HCT116 (cell line): Measurements from ENCODE around the gene MIEN1. TPM values are rescaled to one million over a fixed set of nuclear protein-coding genes. Genes with fewer than 3 reads are reported as not detected.

ENCODE experiments used
- ATAC-seq: fragments of 200-7000 bp; cut with Tn5 transposase; 2 replicates; pipeline ENCODE4 v1.9.1; 2020; ENCODE audit warnings: mild to moderate bottlenecking, moderate library complexity
- BruUV-seq: library from RNA; stranded (reverse); fragments of 400-500 nt; replicated peaks from 2 replicates; lab custom pipeline; 2021; lab: Mats Ljungman, UMichigan
- CTCF ChIA-PET: fragments of 300-600 bp; sonication (Branson Sonifier 250); formaldehyde crosslinking; loops from one replicate; lab custom pipeline; 2021; ENCODE audit warnings: antibody characterized with exemption; lab: Charles Lee
- POLR2A ChIA-PET: fragments of 300-600, 350-600 bp; sonication (Branson Sonifier 250); formaldehyde crosslinking; loops from one replicate; lab custom pipeline; 2021; ENCODE audit warnings: antibody characterized with exemption; lab: Charles Lee
- RAD21 ChIA-PET, 2 experiments: fragments of 300-600 bp; sonication (Branson Sonifier 250); formaldehyde crosslinking; loops; one replicate each; lab custom pipeline; 2023; ENCODE audit warnings: low total read pairs in 2 of 2; ENCODE audit not compliant: uncharacterized antibody in 2 of 2, unreplicated experiment in 2 of 2, low non-redundant PET in 1 of 2; lab: Charles Lee
- DNase-seq: peaks from one replicate; pipeline ENCODE4 v3.0.0-alpha.2; 2010; ENCODE audit warnings: low read depth, low spot score
- H2AFZ ChIP-seq: fragments of 200-600 bp; shearing (Covaris generic), sonication (generic); 2 replicates; pipeline ENCODE4 v1.6.1; 2017; ENCODE audit warnings: low read depth, mixed run types, mixed read lengths, antibody characterized with exemption, low read length; ENCODE audit not compliant: poor library complexity, severe bottlenecking
- H3K27ac ChIP-seq: 2 replicates; pipeline ENCODE4 v1.5.1; 2012; ENCODE audit warnings: low read depth, low read length
- H3K27me3 ChIP-seq: fragments of 200-600 bp; sonication (generic); 2 replicates; pipeline ENCODE4 v1.6.1; 2016; ENCODE audit warnings: mixed run types, low read length, mixed read lengths; ENCODE audit not compliant: insufficient read depth
- H3K36me3 ChIP-seq, 2 experiments: fragments of 200-500 bp in 1 of 2; fragments of 200-600 bp in 1 of 2; sonication (Bioruptor generic) in 1 of 2; sonication (generic) in 1 of 2; 2 replicates each; pipeline versions ENCODE4 v1.5.1 to v1.6.1; 2014 to 2016; ENCODE audit warnings: low read length in 2 of 2, inconsistent platforms in 1 of 2, mixed read lengths in 1 of 2, mixed run types in 1 of 2; ENCODE audit not compliant: insufficient read depth in 2 of 2, control insufficient read depth in 1 of 2
- H3K4me1 ChIP-seq, 2 experiments: fragments of 200-600 bp in 1 of 2; sonication (generic) in 1 of 2; 2 replicates each; pipeline versions ENCODE4 v1.5.1 to v1.6.1; 2012 to 2017; ENCODE audit warnings: low read length in 2 of 2, inconsistent platforms in 1 of 2, mild to moderate bottlenecking in 1 of 2, mixed read lengths in 1 of 2, mixed run types in 1 of 2, moderate library complexity in 1 of 2; ENCODE audit not compliant: insufficient read depth in 2 of 2, control insufficient read depth in 1 of 2
- H3K4me2 ChIP-seq: fragments of 200-600 bp; sonication (generic); 2 replicates; pipeline ENCODE4 v1.6.1; 2017; ENCODE audit warnings: mixed run types, low read length, mixed read lengths
- H3K4me3 ChIP-seq, 2 experiments: fragments of 200-600 bp in 1 of 2; sonication (generic) in 1 of 2; replicated peaks in 1 of 2; 2 replicates each; pipeline ENCODE4 v1.5.1; 2011 to 2016; ENCODE audit warnings: low read length in 2 of 2, control low read depth in 1 of 2, low read depth in 1 of 2, mild to moderate bottlenecking in 1 of 2, mixed read lengths in 1 of 2, mixed run types in 1 of 2
- H3K79me2 ChIP-seq: fragments of 200-600 bp; sonication (generic); 2 replicates; pipeline ENCODE4 v1.6.1; 2017; ENCODE audit warnings: mild to moderate bottlenecking, mixed run types, low read length, moderate library complexity, mixed read lengths; ENCODE audit not compliant: insufficient read depth
- H3K9ac ChIP-seq: fragments of 200-600 bp; sonication (generic); 2 replicates; pipeline ENCODE4 v1.6.1; 2016; ENCODE audit warnings: low read length, mixed read lengths
- H3K9me2 ChIP-seq: fragments of 200-600 bp; sonication (generic), shearing (Covaris generic); 2 replicates; pipeline ENCODE4 v1.6.1; 2017; ENCODE audit warnings: mixed run types, mild to moderate bottlenecking, moderate library complexity; ENCODE audit not compliant: insufficient read depth
- H3K9me3 ChIP-seq, 2 experiments: fragments of 200-500 bp in 1 of 2; fragments of 200-600 bp in 1 of 2; sonication (Bioruptor generic) in 1 of 2; sonication (generic) in 1 of 2; 2 replicates each; pipeline ENCODE4 v1.6.1; 2014 to 2017; ENCODE audit warnings: low read length in 2 of 2, mixed read lengths in 2 of 2, inconsistent platforms in 1 of 2, low read depth in 1 of 2, mild to moderate bottlenecking in 1 of 2, mixed run types in 1 of 2, moderate library complexity in 1 of 2; ENCODE audit not compliant: control insufficient read depth in 1 of 2, insufficient read depth in 1 of 2
- H4K20me1 ChIP-seq: fragments of 200-600 bp; sonication (generic), shearing (Covaris generic); 2 replicates; pipeline ENCODE4 v1.6.1; 2017; ENCODE audit warnings: mixed run types, mild to moderate bottlenecking, moderate library complexity; ENCODE audit not compliant: insufficient read depth
- CEBPB ChIP-seq: IDR thresholded peaks from 2 replicates; pipeline ENCODE4 v1.6.1; 2012; ENCODE audit warnings: low read depth
- EGR1 ChIP-seq: IDR thresholded peaks from 2 replicates; pipeline ENCODE4 v1.6.1; 2012; ENCODE audit warnings: low read depth
- ELF1 ChIP-seq: IDR thresholded peaks from 2 replicates; pipeline ENCODE4 v1.6.1; 2012; ENCODE audit warnings: low read depth, borderline replicate concordance
- EZH2phosphoT487 ChIP-seq: fragments of 200-600 bp; IDR thresholded peaks from 2 replicates; pipeline ENCODE4 v1.6.1; 2018; ENCODE audit warnings: antibody characterized with exemption, borderline replicate concordance
- FOSL1 ChIP-seq: IDR thresholded peaks from 2 replicates; pipeline ENCODE4 v1.6.1; 2012; ENCODE audit warnings: low read depth
- POLR2A ChIP-seq: IDR thresholded peaks from 2 replicates; pipeline ENCODE4 v1.7.0; 2011; ENCODE audit warnings: borderline replicate concordance; ENCODE audit not compliant: insufficient read depth, insufficient read length; ENCODE audit errors: extremely low read depth
- POLR2AphosphoS5 ChIP-seq: IDR thresholded peaks from 2 replicates; pipeline ENCODE4 v1.6.1; 2011; ENCODE audit warnings: mild to moderate bottlenecking, low read depth, low read length, moderate library complexity
- RAD21 ChIP-seq: IDR thresholded peaks from 2 replicates; pipeline ENCODE4 v1.6.1; 2012; ENCODE audit warnings: low read depth, mild to moderate bottlenecking
- SIN3A ChIP-seq: IDR thresholded peaks from 2 replicates; pipeline ENCODE4 v1.6.1; 2012; ENCODE audit warnings: low read depth
- SP1 ChIP-seq: IDR thresholded peaks from 2 replicates; pipeline ENCODE4 v1.6.1; 2012; ENCODE audit warnings: low read depth
- TCF7L2 ChIP-seq: IDR thresholded peaks from 2 replicates; pipeline ENCODE4 v1.7.0; 2011; ENCODE audit warnings: borderline replicate concordance, inconsistent platforms; ENCODE audit not compliant: insufficient read depth, insufficient read length; ENCODE audit errors: extremely low read depth
- ZFX ChIP-seq: fragments of 450-650 bp; IDR thresholded peaks from 2 replicates; pipeline ENCODE4 v1.6.1; 2017
- intact Hi-C: fragments of 100-400 bp; cut with micrococcal nuclease; formaldehyde crosslinking; loops from 2 replicates; pipeline ENCODE4 v1.10.0; 2022
- total RNA-seq: library from RNA; stranded (reverse); gene quantifications from one replicate; pipeline ENCODE4 v1.2.1, GENCODE V29; 2021; ENCODE audit not compliant: unreplicated experiment
- TF ChIP-seq, protein P1 (sequence below), 3 experiments: fragments of 200-600 bp in 1 of 3; sonication (generic) in 1 of 3; IDR thresholded peaks in 2 of 3; conservative IDR thresholded peaks in 1 of 3; 2 replicates each; pipeline ENCODE4 v1.5.1; 2012 to 2017; ENCODE audit warnings: low read depth in 2 of 3, low read length in 2 of 3, antibody characterized with exemption in 1 of 3, borderline replicate concordance in 1 of 3, control low read depth in 1 of 3, mild to moderate bottlenecking in 1 of 3, mixed read lengths in 1 of 3, mixed run types in 1 of 3, moderate library complexity in 1 of 3; ENCODE audit not compliant: insufficient read depth in 1 of 3
- TF ChIP-seq, protein P2 (sequence below): IDR thresholded peaks from 2 replicates; pipeline ENCODE4 v1.6.1; 2011; ENCODE audit warnings: mild to moderate bottlenecking, low read length, moderate library complexity; ENCODE audit not compliant: insufficient replicate concordance; ENCODE audit errors: extremely low read depth
- TF ChIP-seq, protein P3 (sequence below): IDR thresholded peaks from 2 replicates; pipeline ENCODE4 v1.6.1; 2012; ENCODE audit warnings: low read depth

MIEN1 gene
- total RNA-seq, 1 experiment from 2014 or later: 73.9 TPM

DNA sequence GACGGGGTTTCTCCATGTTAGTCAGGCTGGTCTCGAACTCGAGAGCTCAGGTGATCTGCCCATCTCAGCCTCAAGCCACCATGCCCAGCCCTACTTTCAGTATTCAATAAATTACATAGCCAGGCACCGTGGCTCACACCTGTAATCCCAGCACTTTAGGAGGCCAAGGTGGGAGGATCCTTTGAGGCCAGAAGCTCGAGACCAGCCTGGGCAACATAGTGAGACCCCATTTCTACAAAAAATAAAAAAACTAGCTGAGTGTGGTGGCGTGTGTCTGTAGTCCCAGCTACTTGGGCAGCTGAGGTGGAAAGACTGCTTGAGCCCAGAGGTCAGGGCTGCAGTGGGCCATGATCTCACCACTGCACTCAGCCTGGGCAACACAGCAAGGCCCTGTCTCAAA is 8.2 kb downstream of the MIEN1 start:
- no peak for DNase-seq
- Histone ChIP-seq H3K9me3 (no peaks in the 10 kb centered on the region), H4K20me1 (no peaks in the 10 kb centered on the region), H3K27ac (no peak overlapping the region), H3K27me3 (no peaks in the 10 kb centered on the region), H3K4me3 (no peak overlapping the region), H3K4me1 (peaks cover 3 to 9% of the 10 kb centered on the region in 2 experiments; a peak in 2 of 4 replicates), H3K9me2 (no peaks in the 10 kb centered on the region), H3K4me2 (no peak overlapping the region), H3K79me2 (no peaks in the 10 kb centered on the region), H2AFZ (no peak overlapping the region), H3K36me3 (peaks cover 7 to 11% of the 10 kb centered on the region in 2 experiments; a peak in 1 of 4 replicates), H3K9ac (no peak overlapping the region)
- no peak for TF ChIP-seq TCF7L2
- TF ChIP-seq, protein P1, sequence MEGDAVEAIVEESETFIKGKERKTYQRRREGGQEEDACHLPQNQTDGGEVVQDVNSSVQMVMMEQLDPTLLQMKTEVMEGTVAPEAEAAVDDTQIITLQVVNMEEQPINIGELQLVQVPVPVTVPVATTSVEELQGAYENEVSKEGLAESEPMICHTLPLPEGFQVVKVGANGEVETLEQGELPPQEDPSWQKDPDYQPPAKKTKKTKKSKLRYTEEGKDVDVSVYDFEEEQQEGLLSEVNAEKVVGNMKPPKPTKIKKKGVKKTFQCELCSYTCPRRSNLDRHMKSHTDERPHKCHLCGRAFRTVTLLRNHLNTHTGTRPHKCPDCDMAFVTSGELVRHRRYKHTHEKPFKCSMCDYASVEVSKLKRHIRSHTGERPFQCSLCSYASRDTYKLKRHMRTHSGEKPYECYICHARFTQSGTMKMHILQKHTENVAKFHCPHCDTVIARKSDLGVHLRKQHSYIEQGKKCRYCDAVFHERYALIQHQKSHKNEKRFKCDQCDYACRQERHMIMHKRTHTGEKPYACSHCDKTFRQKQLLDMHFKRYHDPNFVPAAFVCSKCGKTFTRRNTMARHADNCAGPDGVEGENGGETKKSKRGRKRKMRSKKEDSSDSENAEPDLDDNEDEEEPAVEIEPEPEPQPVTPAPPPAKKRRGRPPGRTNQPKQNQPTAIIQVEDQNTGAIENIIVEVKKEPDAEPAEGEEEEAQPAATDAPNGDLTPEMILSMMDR (IDR thresholded peaks at IDR 0.05 in 2 of 3, conservative IDR thresholded peaks at IDR 0.05 in 1 of 3; ENCODE audit: borderline replicate concordance in 1 of 3, insufficient read depth in 1 of 3, low read depth in 2 of 3, low read length in 2 of 3): no peak
- TF ChIP-seq CEBPB: no peak
- no peak for TF ChIP-seq SIN3A
- TF ChIP-seq EZH2phosphoT487: no peak
- no peak for TF ChIP-seq FOSL1
- TF ChIP-seq, protein P2, sequence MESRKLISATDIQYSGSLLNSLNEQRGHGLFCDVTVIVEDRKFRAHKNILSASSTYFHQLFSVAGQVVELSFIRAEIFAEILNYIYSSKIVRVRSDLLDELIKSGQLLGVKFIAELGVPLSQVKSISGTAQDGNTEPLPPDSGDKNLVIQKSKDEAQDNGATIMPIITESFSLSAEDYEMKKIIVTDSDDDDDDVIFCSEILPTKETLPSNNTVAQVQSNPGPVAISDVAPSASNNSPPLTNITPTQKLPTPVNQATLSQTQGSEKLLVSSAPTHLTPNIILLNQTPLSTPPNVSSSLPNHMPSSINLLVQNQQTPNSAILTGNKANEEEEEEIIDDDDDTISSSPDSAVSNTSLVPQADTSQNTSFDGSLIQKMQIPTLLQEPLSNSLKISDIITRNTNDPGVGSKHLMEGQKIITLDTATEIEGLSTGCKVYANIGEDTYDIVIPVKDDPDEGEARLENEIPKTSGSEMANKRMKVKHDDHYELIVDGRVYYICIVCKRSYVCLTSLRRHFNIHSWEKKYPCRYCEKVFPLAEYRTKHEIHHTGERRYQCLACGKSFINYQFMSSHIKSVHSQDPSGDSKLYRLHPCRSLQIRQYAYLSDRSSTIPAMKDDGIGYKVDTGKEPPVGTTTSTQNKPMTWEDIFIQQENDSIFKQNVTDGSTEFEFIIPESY: no peak
- no peak for TF ChIP-seq POLR2A
- TF ChIP-seq EGR1: no peak
- TF ChIP-seq POLR2AphosphoS5: no peak
- TF ChIP-seq SP1: no peak
- TF ChIP-seq RAD21: no peak
- TF ChIP-seq ELF1: no peak
- no peak for TF ChIP-seq ZFX
- TF ChIP-seq, protein P3, sequence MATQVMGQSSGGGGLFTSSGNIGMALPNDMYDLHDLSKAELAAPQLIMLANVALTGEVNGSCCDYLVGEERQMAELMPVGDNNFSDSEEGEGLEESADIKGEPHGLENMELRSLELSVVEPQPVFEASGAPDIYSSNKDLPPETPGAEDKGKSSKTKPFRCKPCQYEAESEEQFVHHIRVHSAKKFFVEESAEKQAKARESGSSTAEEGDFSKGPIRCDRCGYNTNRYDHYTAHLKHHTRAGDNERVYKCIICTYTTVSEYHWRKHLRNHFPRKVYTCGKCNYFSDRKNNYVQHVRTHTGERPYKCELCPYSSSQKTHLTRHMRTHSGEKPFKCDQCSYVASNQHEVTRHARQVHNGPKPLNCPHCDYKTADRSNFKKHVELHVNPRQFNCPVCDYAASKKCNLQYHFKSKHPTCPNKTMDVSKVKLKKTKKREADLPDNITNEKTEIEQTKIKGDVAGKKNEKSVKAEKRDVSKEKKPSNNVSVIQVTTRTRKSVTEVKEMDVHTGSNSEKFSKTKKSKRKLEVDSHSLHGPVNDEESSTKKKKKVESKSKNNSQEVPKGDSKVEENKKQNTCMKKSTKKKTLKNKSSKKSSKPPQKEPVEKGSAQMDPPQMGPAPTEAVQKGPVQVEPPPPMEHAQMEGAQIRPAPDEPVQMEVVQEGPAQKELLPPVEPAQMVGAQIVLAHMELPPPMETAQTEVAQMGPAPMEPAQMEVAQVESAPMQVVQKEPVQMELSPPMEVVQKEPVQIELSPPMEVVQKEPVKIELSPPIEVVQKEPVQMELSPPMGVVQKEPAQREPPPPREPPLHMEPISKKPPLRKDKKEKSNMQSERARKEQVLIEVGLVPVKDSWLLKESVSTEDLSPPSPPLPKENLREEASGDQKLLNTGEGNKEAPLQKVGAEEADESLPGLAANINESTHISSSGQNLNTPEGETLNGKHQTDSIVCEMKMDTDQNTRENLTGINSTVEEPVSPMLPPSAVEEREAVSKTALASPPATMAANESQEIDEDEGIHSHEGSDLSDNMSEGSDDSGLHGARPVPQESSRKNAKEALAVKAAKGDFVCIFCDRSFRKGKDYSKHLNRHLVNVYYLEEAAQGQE: no peak
- no TSS peak for BruUV-seq
- CTCF ChIA-PET: interaction anchor here (1.2 kb wide), 1 partner anchor 100 kb away, joined by 3 read pairs; no protein-coding TSS in a partner anchor
- no peak for ATAC-seq
- intact Hi-C loops: no loop called here
- RAD21 ChIA-PET: no interaction called here
- POLR2A ChIA-PET: no interaction called here
